NCI-H2107 (cell line): ENCODE measurements around the gene FOXP4.

ENCODE experiments used
- DNase-seq: peaks from one replicate; lab custom pipeline; 2025; lab: John Stamatoyannopoulos, UW

FOXP4 gene

DNA sequence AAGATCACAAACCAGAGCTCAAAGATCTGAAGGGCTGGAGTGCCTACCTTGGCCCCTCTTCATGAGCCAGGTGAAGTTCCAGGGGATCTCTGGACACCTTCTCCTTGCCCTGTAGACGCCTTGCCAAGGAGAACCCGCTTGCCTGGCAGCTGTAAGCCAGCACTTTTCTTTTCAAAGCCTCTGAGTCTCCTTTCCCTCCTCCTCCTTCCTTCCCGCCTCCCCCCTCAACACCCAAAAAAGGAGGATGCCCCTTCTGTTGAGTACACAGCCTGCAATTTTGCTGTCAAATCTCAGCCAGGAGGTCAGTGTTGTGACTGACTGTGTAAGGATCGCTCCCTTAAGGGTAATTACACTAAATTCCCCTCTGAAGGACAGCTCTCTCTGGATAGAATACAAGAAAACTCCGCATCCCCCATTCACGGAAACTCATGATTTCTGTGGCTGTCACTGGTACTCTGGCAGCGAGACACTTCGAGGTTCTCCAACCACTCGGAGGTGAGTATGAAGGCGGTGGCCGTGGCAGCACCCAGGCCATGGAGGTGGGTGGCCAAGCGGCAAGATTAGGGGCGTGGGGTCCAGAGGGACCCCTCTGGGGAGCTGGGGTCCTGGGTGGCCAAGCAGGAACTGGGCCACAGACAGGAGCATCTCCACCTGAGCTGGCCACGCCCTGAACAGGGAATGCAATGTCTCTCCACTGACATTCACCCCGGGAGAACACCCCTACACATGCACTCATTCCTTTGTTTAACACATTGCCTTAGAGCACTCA is 23.2 kb upstream of the FOXP4 start:
- no peak for DNase-seq

DNA sequence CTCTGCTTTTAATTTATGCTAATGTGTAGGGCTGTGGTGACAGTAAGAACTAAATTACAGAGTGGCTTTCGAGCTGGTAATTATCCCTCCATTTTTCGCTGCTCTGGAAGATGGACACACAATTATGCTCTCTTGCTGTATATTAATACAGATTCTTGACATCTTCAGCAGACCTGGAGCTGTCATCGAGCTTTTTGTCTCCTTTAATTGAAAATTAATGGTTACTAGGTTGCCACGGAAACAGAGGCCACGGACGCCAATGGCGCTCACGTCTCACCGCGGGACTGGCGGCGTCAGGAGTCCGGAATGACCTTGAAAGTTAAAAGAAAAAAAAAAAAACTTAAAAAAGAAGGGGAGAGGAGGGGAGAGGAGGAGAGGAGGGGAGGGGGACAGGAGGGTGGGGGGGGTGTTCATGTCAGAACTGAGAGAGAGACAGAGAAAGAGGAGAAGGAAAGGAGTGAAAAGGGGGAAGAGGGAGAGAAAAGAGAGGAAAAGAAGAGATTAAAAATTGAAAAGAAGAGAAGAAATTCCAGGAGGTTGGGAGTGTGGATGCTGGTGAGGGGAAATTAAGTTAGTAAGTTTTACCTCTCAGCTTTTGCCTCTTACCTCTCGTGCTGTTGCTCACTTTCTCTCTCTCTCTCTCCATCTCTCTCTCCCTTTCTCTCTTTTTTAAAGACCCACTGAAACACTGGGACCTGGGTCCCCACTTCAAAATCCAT is 22.1 kb upstream of the FOXP4 start:
- no peak for DNase-seq

DNA sequence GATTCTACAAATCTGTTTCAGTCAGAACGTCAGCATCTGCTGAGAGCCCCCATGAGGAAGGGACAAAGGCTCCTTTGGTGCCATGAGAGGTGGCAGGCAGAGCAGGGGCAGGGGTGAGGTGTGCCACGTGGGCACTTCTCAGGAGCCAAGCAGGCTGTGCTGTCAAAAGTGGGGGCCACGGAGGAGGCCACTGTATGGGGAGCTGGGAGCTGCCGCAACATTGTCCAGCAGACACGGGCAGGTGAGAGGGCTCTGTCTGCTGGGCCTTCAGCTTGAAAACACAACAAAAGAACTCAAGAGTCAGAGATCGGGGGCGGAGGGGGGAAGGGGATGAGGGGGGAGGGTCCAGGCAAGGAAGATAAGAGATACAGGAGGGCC is 21.6 kb upstream of the FOXP4 start:
- no peak for DNase-seq

DNA sequence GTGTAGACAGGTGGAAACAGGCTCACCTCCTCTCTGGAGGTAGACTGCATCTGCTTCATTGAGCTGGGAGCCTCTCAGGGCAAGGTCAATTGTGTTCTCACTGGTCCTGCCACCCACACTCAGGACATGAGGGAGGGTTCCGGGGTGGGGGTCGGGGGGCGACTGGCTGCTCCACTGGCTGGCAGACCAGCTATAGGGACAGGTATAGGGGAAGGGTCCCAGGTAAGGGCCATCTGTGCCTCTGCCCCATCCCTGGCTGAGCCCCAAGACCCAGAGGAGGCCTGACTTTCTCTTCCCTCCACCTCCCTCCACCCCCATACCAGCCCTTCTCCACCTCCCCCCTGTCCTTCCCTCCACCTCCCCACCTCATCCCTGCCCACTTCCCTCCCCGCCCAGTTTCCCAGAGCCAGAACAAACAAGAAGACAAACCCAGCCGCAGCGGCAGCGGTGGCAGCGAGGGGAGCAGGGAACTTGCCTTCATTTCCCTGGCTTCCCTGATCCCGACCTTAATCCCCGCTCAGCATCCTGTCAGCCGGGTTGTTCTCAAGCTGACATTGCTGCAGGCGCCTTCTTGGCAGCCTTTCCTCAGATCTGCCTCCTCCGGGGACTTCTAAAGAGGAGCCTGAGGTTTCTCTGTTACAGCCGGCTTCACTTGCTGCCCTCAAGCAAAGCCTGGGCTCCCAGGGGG is 18.3 kb upstream of the FOXP4 start:
- DNase-seq, result no peak

DNA sequence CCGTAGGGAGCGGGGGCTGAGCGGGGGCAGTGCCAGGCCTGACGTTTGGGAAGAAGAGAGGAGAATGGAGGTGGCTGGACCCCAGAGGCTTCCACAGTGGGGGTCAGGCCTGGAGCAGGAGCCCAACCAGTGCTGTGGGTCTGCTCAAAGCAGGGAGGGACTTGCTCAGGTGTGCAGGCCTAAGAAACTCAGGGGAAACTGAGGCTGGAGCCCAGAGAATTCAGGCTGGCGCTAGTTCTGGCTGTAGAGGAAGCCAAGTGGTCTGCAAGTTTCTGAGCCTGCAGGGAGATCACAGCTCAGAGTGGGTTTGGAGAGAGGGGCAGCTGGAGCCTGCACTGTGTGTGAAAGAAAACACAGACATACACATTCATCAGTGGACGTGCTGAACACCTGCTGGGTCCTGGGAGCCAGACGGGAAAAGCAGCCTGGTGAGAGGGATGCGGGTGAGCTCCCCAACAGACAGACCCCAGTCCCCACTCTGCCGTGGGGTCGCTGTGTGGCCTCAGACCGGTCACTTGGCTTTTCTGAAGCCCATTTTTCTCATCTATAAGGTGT is 17.7 kb upstream of the FOXP4 start:
- no peak for DNase-seq

DNA sequence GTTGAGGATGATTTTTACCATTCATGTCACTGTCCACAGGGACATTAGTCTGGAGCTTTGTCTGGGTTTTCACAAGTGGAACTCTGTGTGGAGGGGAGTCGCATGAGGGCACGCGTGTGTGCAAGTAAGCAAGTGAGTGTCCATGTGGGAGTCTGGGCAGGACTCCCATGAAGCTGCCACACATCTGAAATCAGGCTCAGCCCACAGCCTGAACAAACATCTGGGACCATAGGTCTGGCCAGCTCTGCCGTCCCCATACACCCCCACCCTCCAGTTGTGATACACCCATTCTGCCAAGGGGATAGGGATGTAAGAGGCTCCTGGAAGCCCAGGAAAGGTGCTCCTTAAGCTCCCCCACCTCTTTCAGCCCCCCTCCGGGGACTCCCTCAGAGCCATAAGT is 17.1 kb upstream of the FOXP4 start:
- no peak for DNase-seq

DNA sequence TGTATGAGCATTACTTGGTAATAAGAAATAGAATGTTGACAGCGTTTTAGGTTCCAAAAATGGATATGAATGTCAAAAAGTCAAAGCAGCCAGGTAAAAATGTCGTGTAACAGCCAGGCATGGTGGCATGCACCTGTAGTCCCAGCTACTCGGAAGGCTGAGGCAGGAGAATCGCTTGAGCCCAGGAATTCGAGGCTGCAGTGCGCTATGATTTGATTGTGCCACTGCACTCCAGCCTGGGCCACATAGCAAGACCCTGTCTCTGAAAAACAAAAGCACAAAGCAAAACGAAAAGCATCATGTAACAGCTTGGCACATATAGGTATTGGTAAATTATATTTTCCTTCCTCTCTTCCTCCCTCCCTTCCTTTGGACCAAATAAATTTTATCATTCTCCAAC is 16.2 kb upstream of the FOXP4 start:
- DNase-seq, result no peak

DNA sequence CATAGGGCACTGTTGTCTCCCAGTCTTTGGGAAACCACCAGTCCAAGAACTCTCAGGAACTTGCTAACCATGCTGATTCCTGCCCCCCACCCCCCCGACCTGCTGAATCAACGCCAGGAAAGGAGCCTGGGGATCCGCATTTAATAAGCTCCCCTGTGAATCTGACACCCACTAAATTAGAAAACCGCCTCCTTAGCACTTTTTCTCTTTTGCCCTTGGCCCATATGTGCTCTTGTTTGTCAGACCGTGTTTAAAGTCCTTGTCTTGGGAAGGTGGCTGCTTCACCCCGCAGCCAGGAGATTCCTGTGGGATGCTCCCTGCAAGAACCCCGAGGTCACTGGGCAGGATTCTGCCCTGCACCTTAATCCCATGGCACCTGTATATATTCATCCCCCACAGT is 15.7 kb upstream of the FOXP4 start:
- no peak for DNase-seq

DNA sequence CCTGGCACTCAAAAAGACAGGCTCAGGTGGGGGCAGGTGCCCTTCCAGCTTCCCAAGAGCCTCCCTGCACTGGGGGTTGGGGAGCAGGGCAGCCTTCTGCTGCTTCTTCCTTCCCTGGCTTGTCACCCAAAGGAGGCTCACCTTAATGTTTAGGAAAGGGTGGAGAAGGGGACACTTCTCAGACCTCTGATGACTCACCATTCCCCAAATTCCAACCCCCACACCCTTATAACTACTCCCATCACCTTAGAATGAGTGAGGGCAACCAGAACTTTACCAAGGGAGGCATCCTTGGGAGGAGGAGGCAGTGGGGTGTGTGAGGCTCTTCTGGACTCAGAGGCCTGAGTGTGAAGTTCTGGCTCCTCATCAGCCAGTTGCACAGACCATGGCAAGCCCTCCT is 15.2 kb upstream of the FOXP4 start:
- no peak for DNase-seq

DNA sequence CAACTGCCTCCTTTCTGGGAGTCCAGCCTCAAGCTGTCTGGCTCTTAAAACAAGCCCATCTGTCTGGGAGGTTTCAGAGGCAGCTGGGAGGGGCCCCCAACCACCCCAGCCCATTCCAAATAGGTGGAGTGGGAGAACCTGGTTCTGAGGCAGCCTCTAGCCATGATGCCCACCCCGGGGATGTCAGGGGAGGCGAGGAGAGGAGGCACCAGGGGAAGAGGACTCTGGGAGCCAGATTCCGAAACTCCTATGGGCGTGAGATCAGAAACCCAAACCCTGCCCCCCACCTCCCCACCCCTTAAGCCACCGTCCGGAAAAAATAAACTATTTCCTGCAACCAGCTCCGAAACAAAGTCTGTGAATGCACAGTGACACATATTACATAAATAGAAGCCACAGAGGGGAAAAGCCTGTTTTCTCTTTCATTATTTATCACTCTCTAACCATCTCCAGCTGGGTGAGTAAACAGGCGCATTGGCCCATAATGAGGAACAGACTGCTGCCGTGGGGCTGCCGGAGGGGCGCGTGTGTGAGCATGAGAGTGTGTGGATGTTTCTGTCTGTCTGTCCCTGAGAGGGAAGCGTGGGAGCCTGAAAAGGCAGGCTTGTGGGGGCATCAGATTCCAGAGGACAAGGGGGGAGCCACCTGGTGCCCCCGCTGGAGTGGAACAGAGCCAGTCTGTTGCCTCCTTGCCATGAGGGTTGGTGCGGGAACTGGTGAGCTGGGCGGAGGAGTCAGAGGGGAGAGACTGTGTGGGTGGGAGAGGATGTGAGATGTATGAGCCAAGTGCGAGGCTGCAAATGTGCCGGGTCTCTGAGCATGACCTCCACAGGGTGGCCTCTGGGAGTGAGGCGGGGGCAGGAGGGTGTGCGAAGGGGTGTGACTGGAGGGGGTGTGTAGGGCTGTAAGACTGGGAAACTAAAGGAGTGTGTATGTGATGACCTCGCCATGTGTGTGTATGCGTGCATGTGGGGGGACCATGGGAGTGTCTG is 14.3 kb upstream of the FOXP4 start:
- no peak for DNase-seq

DNA sequence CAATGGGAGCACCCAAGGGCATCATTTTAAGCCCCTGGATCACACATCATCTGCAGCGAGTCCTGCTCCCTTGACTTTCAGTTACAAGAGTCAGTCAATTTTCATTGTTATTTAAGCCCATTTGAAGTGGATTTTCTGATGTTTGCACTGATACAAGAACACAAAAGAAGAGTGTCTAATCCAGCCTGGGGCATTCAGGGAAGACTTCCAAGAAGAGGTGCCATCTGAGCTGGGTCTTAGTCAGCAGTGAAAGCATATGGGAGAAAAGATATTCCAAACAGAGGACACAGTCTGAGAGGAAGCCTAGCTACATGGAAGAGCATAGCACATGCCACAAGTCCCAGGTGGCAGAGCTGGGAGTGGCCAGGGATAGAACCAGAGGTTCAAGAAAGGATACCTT is 10.4 kb upstream of the FOXP4 start:
- no peak for DNase-seq

DNA sequence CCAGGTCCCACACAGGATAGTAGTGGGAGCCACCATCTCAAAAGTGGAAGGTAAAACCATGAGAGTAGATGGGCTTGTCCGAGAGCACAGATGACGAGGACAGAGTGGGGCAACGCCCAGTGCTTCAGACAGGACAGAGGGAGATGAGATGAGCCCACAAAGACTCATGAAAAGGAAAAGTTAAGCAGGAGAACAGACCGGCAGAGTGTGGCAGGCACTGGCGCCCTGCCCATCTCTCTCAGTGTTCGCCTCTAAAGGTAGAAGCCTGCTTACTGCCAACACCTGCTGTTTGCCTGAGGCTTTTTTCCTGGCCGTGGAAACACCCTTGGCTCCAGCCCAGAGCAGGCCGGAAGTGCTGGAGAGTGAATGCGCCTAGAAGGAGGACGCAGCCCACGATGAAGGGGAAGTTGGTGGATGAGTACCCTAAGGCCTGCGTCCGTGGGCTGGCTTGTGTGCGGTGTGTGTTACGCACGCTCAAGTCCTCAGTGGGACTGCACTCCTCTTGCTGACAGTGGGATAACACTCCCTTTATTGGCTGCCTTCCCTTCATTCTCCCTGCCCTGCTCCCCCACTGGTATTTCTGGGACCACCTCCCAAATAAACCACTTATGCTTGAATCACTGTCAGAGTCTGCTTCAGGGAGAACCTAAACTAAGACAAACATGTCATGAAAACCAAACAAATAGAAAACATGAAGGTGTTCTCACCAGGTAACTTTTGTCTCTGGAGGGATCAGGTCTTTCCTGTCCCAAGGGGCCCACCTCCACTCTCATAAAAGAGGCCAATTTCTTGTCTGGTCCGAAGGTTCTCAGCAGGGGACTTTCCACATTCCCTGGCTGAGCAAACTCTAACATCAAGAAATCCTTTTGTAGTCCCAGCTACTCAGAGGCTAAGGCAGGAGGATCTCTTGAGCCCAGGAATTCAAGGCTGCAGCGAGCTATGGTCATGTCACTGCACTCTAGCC is 9.1 kb upstream of the FOXP4 start:
- peak; percentile 26 for DNase-seq

DNA sequence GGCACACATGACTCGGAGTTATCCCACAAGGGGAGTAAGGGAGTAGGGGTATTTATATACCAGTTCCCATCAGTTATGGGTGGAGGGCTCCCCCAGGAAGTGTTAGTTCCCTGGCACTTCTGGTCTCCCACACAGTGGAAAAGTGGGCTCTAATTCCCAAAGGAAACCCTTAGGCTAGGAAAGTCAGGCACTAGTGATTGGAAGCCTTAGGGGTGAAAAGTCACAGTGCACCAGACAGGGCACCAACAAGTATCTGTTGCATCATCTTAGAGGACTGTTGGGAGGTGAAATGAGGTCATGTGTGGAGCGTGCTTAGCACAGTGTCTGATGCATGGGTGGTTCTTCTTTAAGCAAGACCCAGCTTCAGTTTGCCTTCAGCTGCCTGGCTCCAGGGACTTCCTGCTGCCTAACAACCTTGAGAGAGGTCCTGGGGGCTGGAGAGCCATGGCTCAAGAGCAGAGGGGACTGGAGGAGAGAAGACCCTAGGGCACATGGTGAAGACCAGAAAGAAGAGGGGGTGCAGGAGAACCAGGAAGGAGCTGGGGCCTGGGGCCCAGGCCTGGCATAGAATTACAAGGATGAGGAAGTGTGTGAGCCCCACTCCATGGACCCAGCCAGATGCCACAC is 7.5 kb upstream of the FOXP4 start:
- no peak for DNase-seq

DNA sequence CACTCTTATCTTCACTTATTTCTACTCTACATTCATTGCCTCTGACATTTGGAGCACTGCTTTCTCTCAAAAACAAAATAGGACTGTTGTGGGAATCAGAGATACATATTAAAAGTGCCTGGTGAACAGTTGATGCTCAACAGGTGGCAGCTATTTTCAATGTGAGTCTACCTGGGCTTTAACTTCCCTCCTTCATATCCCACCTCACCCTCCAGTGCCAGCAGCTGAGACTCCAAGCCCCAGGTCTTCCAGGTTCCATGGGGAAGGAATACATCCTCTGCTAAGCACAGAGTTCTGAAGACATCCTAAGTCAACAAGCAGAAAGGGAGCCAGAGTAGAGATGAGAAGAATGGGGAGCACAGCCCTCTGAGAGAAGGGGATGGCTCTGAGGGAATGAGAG is 7.0 kb upstream of the FOXP4 start:
- DNase-seq, result no peak

DNA sequence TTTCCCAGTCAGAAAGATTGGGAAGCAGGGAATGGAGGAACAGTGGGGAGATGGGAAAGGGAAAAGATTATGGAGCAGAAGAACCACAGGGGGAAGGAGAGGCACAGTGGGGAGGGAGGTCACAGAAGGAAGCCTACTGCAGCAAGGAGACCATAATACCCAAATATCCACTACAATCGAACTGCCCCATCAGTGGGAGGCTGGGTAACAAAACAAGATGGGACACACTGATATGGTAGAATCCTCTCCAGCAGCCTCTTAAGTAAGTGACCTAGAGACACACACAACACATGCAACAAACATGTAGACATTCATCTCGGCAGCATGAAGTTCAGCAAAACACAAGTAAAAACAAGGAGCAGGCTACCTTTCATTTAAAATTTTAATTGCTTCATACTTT is 4.8 kb upstream of the FOXP4 start:
- no peak for DNase-seq

DNA sequence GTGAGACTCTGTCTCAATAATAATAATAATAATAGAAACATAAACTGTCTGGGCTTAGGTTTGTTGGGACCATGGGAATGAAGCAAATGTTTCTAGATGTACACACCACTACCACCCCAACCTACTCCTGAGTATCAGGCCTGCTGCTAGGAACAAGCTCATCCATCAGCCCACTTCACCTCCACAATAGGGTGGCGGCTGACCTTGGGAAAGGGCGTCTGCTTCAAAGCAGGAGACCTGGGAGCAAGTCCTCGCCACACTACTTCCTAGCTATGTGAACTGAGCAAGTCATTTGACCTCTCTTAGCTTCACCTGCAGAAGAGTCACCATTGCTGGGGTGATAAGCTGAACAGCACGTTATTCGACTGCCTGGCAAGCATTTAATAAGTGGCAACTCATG is 3.1 kb upstream of the FOXP4 start:
- no peak for DNase-seq

DNA sequence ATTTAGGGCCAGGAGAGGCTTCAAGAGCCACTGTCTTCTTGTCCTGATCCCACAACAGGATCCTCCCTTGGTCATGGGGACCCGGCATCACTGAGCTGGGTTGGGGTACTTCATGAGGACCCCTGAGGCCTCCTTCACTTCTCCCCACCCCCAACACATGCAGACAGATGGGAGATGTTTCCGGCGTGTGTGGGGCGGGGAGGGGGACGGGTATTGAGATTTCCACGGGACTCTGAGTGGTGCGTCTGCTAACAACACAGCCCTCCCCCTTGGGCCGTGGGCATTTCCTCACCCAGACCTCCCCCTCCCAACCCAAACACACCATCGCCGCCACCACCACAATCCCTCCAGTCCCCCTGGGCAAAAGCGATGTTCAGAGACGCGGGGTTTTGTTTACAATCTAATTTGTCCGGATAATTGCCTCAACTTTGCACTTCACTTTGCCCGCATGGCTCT is 906 bp upstream of the FOXP4 start:
- DNase-seq, result no peak

DNA sequence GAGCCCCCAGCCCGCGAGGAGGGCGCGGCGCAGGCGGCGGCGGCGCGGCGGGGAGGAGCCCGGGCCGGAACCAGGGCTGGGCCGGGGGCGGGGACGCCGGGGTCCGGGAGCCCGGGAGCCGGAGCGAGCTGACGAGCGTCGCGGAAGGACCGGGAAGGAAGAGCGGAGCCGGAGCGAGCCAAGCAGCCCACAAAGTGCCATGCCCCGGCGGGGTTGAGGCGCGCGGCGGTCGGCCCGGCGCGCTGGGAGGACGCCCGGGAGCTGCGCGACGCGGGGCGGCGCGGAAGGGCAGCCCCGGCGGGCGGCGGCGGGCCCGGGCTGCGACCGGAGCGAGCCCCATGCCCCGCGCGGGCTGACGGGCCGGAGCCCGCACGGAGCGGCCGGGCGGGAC is 289 bp downstream of the FOXP4 start:
- no peak for DNase-seq

DNA sequence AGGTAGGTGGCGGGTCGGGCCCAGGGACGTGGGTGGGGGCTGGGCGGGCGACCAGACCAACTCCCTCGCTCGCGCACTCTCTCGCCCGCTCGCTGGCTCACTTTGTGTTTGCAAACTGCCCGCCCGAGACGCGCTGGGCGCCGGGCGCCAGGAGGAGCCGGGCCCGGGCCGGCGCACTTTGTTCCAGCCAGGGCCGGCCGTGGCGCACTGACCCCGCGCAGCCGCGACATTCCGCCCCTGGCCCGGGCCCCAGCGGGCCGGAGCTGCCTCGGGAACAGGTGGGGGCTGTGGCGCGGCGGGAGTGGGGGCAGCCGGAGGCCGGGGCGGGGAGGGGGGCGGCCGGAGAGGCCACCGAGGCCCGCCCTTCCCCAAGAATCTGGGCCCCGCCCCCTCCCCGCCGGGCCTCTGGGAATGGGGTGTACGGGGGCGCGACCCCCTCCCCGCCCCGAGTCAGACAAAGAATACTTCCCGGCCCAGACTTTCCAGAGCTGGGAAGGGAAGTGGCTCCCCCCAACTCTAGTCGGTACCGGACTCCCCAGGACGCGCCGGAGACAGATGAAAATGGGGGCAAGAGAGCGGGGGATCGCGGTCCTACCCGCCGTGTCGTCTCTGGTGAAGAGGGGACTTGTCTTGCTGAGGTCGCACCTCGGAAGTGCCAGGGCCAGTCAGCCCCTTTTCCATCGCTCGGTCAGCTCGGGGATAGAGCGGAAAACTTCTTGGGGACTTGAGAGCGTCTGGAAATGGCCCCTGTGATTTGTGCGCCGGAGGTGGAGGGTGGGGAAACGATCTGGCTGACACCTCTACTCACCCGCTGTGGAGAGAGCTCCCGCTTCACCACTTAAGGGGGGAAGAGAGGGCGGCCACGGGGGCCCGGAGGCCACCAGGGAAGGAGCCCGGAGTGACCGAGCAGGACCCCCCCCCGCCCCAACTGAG is 951 bp downstream of the FOXP4 start:
- DNase-seq, result no peak
